B cell (primary cell): ENCODE results near the gene INTS15. TPM values are rescaled to one million over a fixed set of nuclear protein-coding genes. Genes with fewer than 3 reads are reported as not detected.

ENCODE experiments used
- ATAC-seq: fragments of 200-7000 bp; cut with Tn5 transposase; one replicate; pipeline ENCODE4 v1.10.0; 2021; ENCODE audit warnings: low read depth, mild to moderate bottlenecking, moderate number of reproducible peaks, moderate library complexity
- CTCF ChIA-PET: fragments of 350-600 bp; sonication (Branson Sonifier 250); formaldehyde crosslinking; loops from one replicate; lab custom pipeline; 2021; ENCODE audit warnings: antibody characterized with exemption, inconsistent platforms; lab: Charles Lee
- POLR2A ChIA-PET: fragments of 350-600 bp; sonication (Branson Sonifier 250); formaldehyde crosslinking; loops from one replicate; lab custom pipeline; 2021; ENCODE audit warnings: antibody characterized with exemption; lab: Charles Lee
- DNase-seq: peaks from one replicate; pipeline ENCODE4 v3.0.0; 2013
- H2AFZ ChIP-seq: 2 replicates; pipeline ENCODE4 v1.6.1; 2012; ENCODE audit warnings: mild to moderate bottlenecking, low read depth, low read length; ENCODE audit not compliant: insufficient read depth, poor library complexity, severe bottlenecking
- H3K27ac ChIP-seq, 2 donors: 1 replicate in 1 of 2; 2 replicates in 1 of 2; pipeline ENCODE4 v1.5.1; 2012 to 2013; ENCODE audit warnings: low read length in 2 of 2, mild to moderate bottlenecking in 2 of 2, moderate library complexity in 1 of 2
- H3K27me3 ChIP-seq, 4 experiments: fragments of 200-600 bp in 1 of 4; sonication (generic) in 1 of 4; replicated peaks in 1 of 4; 1 replicate in 2 of 4; 2 replicates in 2 of 4; pipeline versions ENCODE4 v1.6.1 to v1.7.0; 2013 to 2016; ENCODE audit warnings: low read length in 3 of 4, mild to moderate bottlenecking in 2 of 4, mixed read lengths in 1 of 4, moderate library complexity in 1 of 4; ENCODE audit not compliant: insufficient read depth in 4 of 4, control insufficient read depth in 3 of 4; ENCODE audit errors: control extremely low read depth in 1 of 4
- H3K36me3 ChIP-seq, 2 experiments: replicated peaks in 1 of 2; 1 replicate in 1 of 2; 2 replicates in 1 of 2; pipeline versions ENCODE4 v1.6.1 to v1.7.1; 2013; ENCODE audit warnings: low read length in 1 of 2; ENCODE audit not compliant: insufficient read depth in 2 of 2, control insufficient read depth in 1 of 2; ENCODE audit errors: control extremely low read depth in 1 of 2, extremely low read depth in 1 of 2
- H3K4me1 ChIP-seq, 2 donors: fragments of 200-600 bp in 1 of 2; sonication (generic) in 1 of 2; 1 replicate in 1 of 2; 2 replicates in 1 of 2; pipeline versions ENCODE4 v1.5.1 to v1.6.1; 2013 to 2017; ENCODE audit warnings: low read length in 2 of 2; ENCODE audit not compliant: control insufficient read depth in 2 of 2, insufficient read depth in 2 of 2
- H3K4me2 ChIP-seq: replicated peaks from 2 replicates; pipeline ENCODE3; 2012; ENCODE audit warnings: mild to moderate bottlenecking, low read depth, low read length; ENCODE audit not compliant: poor library complexity, severe bottlenecking
- H3K4me3 ChIP-seq, 5 experiments: fragments of 200-600 bp in 1 of 5; sonication (generic) in 1 of 5; 1 replicate in 3 of 5; 2 replicates in 2 of 5; pipeline versions ENCODE4 v1.5.1 to v1.7.0; 2011 to 2016; ENCODE audit warnings: low read length in 4 of 5, mild to moderate bottlenecking in 4 of 5, low read depth in 2 of 5, control low read depth in 1 of 5, moderate library complexity in 1 of 5; ENCODE audit not compliant: insufficient read depth in 1 of 5; ENCODE audit errors: control extremely low read depth in 1 of 5, extremely low read depth in 1 of 5
- H3K79me2 ChIP-seq: fragments of 200-600 bp; sonication (generic); one replicate; pipeline ENCODE4 v1.6.0; 2016; ENCODE audit warnings: low read length; ENCODE audit not compliant: control insufficient read depth, insufficient read depth
- H3K9ac ChIP-seq: fragments of 200-600 bp; sonication (generic); 2 replicates; pipeline ENCODE4 v1.6.1; 2017; ENCODE audit warnings: mild to moderate bottlenecking, low read length, moderate library complexity
- H3K9me3 ChIP-seq, 3 donors: one replicate each; pipeline versions ENCODE4 v1.6.1 to v1.7.1; 2013; ENCODE audit warnings: low read length in 2 of 3; ENCODE audit not compliant: control insufficient read depth in 2 of 3, insufficient read depth in 1 of 3; ENCODE audit errors: control extremely low read depth in 1 of 3
- H4K20me1 ChIP-seq: 2 replicates; pipeline ENCODE4 v1.6.0; 2012; ENCODE audit warnings: mild to moderate bottlenecking, low read length; ENCODE audit not compliant: insufficient read depth, control insufficient read depth, poor library complexity, severe bottlenecking
- H3K27ac Mint-ChIP-seq: one replicate; pipeline ENCODE4 v1.8.0; 2021; ENCODE audit warnings: mixed read lengths
- H3K27me3 Mint-ChIP-seq: one replicate; pipeline ENCODE4 v1.8.0; 2021; ENCODE audit warnings: mixed read lengths
- H3K4me1 Mint-ChIP-seq: one replicate; pipeline ENCODE4 v1.8.0; 2021; ENCODE audit warnings: mixed read lengths
- H3K4me3 Mint-ChIP-seq: one replicate; pipeline ENCODE4 v1.8.0; 2021; ENCODE audit warnings: mixed read lengths
- H3K9me3 Mint-ChIP-seq: one replicate; pipeline ENCODE4 v1.8.0; 2022; ENCODE audit warnings: mixed read lengths; ENCODE audit not compliant: insufficient read depth
- CTCF ChIP-seq: fragments of 200-600 bp; IDR thresholded peaks from one replicate; pipeline ENCODE4 v1.8.0; 2022; ENCODE audit warnings: antibody characterized with exemption, mild to moderate bottlenecking
- EZH2 ChIP-seq: IDR thresholded peaks from 2 replicates; pipeline ENCODE4 v1.6.1; 2012; ENCODE audit warnings: borderline replicate concordance, low read depth, mild to moderate bottlenecking, moderate library complexity, low read length; ENCODE audit not compliant: insufficient read depth, poor library complexity, severe bottlenecking
- WGBS: methylation state at CpG from one replicate; pipeline ENCODE4 v1.1.5; 2013; ENCODE audit warnings: missing lambda C conversion rate; ENCODE audit not compliant: insufficient coverage; 5-methylcytosine and 5-hydroxymethylcytosine counted together
- intact Hi-C: fragments of 100-400 bp; cut with micrococcal nuclease; formaldehyde crosslinking; loops from one replicate; pipeline ENCODE4 v1.10.0; 2022
- polyA plus RNA-seq: library from polyadenylated mRNA; depleted of rRNA; stranded (reverse); fragments of >200 nt; gene quantifications from 2 replicates; pipeline ENCODE4 v1.2.3, GENCODE V29; 2012
- total RNA-seq, 2 donors: library from RNA; stranded (reverse); fragments of 120-200 nt in 1 of 2; gene quantifications; 1 replicate in 1 of 2; 2 replicates in 1 of 2; pipeline versions ENCODE4 v1.2.3 to v1.2.4, GENCODE V29; 2013 to 2022

Gene INTS15
- total and polyA plus RNA-seq, 2 donors (not counting 1 experiment from before 2014, with no cell fraction given), result 57.1 to 63.2 TPM

DNA sequence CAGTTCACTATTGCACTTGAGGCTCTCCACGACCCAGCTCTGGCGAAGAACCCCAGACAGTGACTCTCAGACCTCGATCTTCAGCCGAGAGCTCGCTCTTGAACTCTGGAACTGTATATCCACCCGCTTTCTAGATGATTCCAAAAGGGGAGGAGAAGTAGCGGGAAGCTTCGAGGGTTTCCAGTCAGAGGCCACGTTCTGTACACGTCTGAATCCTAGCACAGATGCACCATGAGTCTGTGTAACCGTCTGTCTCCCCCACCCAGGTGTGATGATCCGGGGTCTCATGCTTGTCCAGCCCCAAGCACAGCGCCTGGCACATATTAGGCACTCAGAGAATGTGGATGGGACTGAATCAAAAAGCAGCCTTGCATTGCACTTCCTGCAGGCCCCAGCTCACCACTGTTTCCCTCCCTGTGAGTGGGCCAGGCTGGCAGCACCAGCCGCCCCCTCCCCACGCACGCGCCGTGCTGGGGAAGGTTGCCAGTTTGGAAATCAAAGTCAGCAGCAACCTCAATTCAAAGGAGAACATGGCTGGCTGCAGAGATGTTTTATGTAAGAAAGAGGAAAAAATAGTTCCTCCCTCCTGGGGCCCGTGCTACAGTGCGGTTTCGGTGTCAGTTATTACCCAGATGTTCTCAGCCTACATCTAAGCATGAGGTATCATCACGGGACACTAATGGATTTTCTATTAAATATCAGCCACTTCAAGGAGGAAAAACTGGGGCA lies 44.3 kb upstream of the INTS15 start:
- TF ChIP-seq CTCF, result no peak
- no peak for TF ChIP-seq EZH2
- POLR2A ChIA-PET, result no interaction called here
- intact Hi-C loops, result no loop called here
- no peaks in the 10 kb centered on the region for H3K9me3 Mint-ChIP-seq
- H3K4me1 ChIP-seq, result peaks cover 5 to 14% of the 10 kb centered on the region in 2 donors
- DNase-seq (no peak), ATAC-seq (no peak)
- no peak overlapping the region for H3K4me3 Mint-ChIP-seq
- no peak overlapping the region for H3K4me2 ChIP-seq
- no peaks in the 10 kb centered on the region for H3K27me3 ChIP-seq
- H2AFZ ChIP-seq, result peak overlapping the region; percentile 52
- whole genome bisulfite sequencing, result 83% methylated on average over 9 of the region's 22 CpGs
- H3K36me3 ChIP-seq, result no peaks in the 10 kb centered on the region
- CTCF ChIA-PET, result interaction anchor here (1.1 kb wide), 1 partner anchor 29 kb away, joined by 4 read pairs; no protein-coding TSS in a partner anchor
- H3K79me2 ChIP-seq, result no peaks in the 10 kb centered on the region
- no peaks in the 10 kb centered on the region for H4K20me1 ChIP-seq
- H3K27ac ChIP-seq, result no peak overlapping the region
- H3K27ac Mint-ChIP-seq, result no peak overlapping the region
- H3K9ac ChIP-seq, result no peak overlapping the region
- H3K4me1 Mint-ChIP-seq, result peaks cover 12% of the 10 kb centered on the region
- no peaks in the 10 kb centered on the region for H3K9me3 ChIP-seq
- H3K4me3 ChIP-seq, result no peak overlapping the region
- H3K27me3 Mint-ChIP-seq, result peaks cover 8% of the 10 kb centered on the region

DNA sequence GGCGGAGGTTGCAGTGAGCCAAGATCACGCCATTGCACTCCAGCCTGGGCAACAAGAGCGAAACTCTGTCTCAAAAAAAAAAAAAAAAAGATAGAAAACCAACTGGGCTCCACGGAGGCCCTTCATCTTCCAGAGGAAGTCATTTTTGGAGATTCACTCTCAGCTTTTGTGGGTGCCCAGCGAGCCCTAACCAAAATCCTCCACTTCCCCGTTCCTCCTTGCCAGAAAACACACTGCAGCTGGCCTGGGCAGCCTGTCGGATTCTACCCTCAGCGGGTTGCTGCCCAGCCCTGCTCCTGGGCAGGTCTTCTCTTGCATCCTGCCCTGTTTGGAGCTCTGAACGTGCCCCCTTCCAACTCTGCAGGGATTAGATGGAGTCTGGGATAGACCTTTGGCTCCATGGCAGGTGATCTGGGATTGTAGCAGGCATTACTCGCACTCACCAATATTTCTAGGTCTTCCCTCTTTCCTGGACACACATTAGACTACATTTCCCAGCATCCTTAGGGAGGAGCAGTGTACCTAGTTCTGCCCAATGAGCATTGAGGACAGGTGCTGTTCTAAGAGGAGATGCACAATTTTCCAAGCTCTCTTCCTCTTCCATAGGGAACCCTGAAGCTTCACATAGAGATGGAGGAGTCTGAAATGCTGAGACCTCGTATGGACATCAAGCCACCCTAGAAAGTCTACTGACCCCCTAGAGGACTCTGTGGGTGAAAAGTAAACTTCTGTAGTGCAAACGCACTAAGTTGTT lies 43.1 kb upstream of the INTS15 start:
- peak overlapping the region; percentile 13 for H2AFZ ChIP-seq
- no peak overlapping the region for H3K4me3 Mint-ChIP-seq

More for the DNA sequence above, 43.1 kb upstream of the INTS15 start:
- Histone ChIP-seq H3K9me3 (no peaks in the 10 kb centered on the region), H3K27ac (no peak overlapping the region), H3K4me2 (no peak overlapping the region), H3K4me3 (no peak overlapping the region), H4K20me1 (no peaks in the 10 kb centered on the region), H3K9ac (no peak overlapping the region), H3K27me3 (no peaks in the 10 kb centered on the region), H3K4me1 (peaks cover 5 to 14% of the 10 kb centered on the region in 2 donors), H3K36me3 (no peaks in the 10 kb centered on the region), H3K79me2 (no peaks in the 10 kb centered on the region)
- TF ChIP-seq EZH2 (no peak), CTCF (no peak)
- ChIA-PET POLR2A (no interaction called here), CTCF (no interaction called here)
- no peak for DNase-seq
- peaks cover 1% of the 10 kb centered on the region for H3K27me3 Mint-ChIP-seq
- WGBS, result 36% methylated on average over 7 of the region's 12 CpGs
- no peak overlapping the region for H3K27ac Mint-ChIP-seq
- peaks cover 12% of the 10 kb centered on the region for H3K4me1 Mint-ChIP-seq
- no peak for ATAC-seq
- intact Hi-C loops, result no loop called here
- no peaks in the 10 kb centered on the region for H3K9me3 Mint-ChIP-seq
